ENCODE measurements around the gene PPP1R15A.
"Not testable (repeated sequence)": the region's sequence is repeated elsewhere in the genome, so short reads cannot be mapped to it uniquely, and the experiment has no call there.

The PPP1R15A gene

DNA sequence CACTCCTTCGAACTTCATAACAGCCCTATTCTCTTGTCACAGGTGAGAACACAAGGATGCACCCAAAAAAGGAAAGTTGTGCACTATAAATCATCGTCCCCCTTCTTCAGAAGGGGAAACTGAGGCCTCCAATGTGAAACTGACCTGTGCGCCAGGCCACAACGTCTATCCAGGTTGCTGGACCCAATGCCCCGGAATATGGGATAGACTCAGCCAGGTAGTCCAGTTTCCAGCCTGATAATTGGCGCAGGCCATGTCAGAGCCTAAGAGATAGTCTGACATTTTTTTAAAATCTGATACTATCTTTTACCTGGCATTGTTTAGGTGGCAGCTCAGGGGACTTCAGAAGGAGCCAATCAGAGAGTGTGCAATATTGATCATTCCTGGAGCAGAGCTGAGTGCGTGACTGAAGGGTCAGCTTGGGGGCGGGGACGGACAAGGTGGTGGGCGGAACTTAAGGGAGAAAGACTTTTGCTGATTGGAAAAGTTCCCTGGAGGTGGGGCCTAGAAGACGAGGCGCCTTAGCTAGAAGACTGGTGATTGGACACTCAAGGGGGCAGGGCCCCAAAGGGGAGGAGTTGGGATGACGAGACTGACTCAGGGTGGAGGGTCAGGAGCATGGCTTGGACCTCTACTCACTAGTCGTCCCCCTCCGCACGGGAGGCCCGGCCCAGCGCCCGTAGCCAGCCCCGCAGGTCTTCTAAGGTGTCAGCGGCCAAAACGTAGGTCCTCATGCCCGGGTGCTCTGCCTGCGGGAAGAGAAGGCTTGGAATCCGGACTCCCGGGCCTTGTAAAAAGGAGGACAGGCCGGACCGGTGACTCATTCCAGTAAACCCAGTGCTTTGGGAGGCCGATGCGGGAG lies 12.3 kb upstream of the PPP1R15A start:
- no peak for DNase-seq (ENCODE audit: low spot score)

DNA sequence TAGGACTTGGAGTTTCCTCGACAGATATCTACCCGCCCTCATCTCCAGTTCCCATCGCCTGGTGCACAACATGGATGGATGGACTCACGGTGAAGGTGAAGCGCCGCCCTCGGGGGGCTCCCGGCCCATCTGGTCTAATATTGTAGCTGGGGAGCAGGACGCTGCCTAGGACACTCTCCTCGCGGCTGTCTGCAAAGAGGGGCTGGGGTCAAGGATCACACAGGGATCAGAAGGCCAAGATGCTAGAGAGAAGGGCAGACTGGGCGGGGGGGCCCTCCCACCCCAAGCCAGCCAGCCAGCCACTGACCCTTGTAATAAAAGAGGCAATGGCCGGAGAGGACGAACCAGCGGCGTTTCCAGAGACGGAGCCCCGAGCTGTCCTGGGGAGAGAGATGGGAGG lies 10.9 kb upstream of the PPP1R15A start:
- no peak for DNase-seq (ENCODE audit: low spot score)

DNA sequence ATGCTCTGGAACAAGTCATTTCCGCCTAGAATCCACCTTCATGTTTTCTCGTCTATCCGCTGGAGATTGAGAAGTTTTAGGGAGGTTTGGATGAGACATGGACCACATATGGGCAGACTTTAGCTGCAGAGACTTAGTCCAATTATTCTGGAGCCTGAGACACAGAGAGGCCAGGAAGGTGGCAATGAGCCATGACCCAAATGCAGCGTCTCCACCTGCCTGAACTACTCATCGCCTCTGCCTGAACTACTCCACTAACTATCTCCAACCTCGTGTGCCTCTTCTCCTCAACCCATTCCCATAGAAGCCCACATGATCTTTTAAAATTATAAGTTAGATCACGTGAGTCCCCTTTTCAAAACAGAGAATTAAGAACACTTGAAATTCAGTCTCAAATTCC lies 9.4 kb upstream of the PPP1R15A start:
- DNase-seq (ENCODE audit: low spot score), result no peak

DNA sequence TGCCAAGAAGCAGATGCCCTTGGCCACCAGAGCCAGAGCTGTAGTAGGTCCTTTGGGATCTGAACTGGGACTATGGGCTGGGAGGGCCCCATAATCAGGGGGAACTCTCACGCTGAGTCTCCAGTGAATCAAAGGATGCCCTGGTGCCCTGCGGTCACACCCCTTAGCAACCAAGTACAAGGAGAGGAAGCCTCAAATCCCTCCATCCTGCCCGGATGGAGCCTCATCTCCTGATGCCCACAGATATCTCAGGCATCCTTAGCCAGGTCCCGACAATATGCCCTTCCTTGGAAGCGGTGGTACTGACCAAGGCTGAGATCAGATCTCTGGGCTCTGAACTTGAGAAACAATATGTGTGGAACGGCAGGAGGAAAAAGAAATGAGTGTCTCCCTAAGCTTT lies 5.5 kb upstream of the PPP1R15A start:
- no peak for DNase-seq (ENCODE audit: low spot score)

DNA sequence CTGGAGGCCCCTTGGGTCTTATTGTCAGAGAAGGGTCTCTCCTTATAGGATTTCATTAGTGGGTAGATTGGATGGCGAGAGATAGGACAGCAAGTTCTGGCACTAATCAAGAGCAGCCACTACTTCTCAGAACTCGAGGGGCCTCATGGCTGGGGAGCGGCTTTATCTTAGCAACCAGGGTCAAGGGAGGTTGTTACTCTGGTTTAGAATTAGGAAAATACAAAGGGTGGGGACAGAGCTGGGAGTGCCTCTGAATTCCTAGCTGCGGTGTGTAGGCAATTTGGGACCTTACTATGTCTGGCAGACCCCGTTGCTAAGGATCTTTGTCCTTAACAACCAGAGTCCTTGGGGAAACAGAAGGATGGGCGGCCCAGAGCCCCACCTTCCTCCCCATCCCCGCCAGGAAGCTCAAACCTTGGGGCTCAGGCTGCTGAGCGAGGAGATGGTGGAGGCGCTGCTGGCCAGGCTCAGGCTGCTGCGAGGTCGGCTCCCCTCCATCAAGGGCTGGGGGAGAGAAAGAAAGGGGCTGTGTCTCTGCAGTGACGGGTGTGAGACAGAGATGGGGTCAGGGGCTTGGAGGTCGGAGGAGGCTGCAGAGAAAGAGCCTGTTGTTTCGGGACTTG lies 5.0 kb upstream of the PPP1R15A start:
- DNase-seq (ENCODE audit: low spot score), result no peak

DNA sequence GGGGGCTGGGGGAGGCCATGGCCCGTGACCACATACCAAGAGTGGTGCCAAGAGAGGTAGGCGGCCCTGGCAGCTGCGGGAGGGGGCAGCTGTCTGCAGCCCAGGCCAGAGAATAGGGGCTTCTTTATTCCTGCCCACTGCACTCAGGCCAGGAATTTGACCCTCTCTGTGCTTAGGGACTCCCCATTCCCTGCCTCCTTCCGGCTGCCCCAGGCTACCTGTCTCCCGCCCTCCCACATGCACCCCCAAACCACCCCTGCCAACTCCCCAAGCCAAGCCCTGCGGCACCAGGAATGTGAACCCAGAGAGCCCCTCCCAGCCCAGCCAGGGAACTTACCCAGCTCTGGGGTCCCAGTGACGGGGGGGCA lies 4.5 kb upstream of the PPP1R15A start:
- DNase-seq (ENCODE audit: low spot score), result no peak

DNA sequence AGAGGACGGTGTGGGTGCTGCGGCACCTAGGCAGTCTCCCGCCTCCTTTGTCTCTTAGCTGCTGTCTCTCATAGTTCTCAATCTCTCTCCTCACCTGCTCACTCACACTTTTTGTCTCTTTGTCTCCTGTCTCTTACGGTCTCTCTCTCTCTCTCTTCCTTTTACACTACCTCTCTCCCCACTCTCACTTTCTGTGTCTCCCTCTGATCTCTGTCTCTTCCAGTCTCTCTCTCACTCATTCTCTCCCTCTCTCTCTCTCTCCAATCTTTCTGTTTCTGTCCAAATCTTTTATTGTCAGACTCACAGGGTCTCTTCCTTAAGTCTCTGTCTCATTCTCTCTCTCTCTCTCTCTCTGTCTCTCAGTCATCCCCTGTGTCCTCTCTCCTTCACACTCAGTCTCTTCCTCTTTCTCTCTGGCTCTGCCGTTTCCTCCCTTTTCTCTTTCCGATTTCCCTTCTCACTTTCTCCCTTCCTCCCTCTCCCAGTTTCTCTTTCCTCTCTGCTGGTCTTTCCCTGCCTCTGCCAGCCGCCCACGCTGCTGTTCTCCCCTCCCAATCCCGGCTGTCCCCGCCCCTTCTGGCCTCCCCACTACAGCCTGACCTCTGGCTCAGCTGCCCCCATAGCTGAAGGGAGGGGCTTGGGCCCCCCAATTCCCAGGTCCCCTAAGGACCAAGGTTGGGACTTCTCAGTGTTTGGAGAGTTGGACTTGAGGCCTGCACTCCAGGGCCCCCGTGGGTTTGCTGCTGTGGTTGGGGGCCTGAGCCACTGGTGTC lies 3.9 kb upstream of the PPP1R15A start, which contains the start of gene PLEKHA4:
Gene PLEKHA4, minus strand, starts transcription at position 504 of the 773 bp plus-strand sequence. CDS start 997 bp downstream, outside the sequence.
- DNase-seq (ENCODE audit: low spot score), result no peak

DNA sequence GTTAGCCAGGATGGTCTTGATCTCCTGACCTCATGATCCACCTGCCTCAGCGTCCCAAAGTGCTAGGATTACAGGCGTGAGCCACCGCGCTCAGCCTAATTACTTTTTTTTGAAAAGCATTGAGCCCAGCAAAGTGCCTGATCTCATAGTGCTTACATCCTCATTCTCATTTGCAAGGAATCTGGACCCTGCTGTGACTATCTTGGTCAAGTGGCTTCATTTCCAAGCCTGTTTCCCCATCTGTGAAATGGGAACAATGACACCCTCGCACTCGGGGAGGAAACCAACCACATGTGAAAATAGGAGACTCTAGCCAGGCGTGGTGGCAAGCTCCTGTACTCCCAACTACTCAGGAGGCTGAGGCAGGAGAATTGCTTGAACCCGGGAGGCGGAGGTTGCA lies 2.2 kb upstream of the PPP1R15A start:
- no peak for DNase-seq (ENCODE audit: low spot score)

DNA sequence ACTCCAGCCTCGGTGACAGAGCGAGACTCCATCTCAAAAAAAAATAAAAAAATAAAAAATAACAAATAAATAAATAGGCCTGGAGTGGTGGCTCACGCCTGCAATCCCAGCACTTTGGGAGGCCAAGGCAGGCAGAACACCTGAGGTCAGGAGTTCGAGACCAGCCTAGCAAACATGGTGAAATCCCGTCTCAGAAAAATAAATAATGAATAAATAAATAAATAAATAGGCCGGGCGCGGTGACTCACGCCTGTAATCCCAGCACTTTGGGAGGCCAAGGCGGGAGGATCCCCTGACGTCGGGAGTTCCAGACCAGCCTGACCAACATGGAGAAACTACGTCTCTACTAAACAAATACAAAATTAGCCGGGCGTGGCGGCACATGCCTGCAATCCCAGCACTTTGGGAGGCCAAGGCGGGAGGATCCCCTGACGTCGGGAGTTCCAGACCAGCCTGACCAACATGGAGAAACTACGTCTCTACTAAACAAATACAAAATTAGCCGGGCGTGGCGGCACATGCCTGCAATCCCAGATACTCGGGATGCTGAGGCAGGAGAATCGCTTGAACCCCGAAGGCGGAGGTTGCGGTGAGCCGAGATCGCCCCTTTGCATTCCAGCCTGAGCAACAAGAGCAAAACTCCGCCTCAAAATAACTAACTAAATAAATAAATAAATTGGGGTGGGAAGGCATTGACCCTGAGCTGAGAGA lies 595 bp upstream of the PPP1R15A start:
- DNase-seq (ENCODE audit: low spot score), result not testable (repeated sequence)

DNA sequence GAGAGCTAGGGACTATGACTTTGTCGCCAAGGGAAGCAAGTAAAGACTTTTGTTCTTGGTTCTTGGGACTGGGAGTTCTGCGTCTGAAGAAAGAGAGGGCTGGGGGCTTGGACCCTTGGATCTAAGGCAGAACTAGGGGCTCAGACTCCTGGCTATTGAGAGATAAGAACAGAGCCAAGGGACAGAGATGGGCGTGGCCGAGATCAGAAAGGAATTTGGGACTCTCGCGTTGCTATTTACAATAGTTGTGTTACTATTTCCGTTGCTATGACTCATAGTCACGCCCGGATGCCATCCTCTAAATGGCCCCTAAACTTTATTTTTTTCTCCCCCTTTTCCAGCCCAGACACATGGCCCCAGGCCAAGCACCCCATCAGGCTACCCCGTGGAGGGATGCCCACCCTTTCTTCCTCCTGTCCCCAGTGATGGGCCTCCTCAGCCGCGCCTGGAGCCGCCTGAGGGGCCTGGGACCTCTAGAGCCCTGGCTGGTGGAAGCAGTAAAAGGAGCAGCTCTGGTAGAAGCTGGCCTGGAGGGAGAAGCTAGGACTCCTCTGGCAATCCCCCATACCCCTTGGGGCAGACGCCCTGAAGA lies 759 bp downstream of the PPP1R15A start:
- no peak for DNase-seq (ENCODE audit: low spot score)

DNA sequence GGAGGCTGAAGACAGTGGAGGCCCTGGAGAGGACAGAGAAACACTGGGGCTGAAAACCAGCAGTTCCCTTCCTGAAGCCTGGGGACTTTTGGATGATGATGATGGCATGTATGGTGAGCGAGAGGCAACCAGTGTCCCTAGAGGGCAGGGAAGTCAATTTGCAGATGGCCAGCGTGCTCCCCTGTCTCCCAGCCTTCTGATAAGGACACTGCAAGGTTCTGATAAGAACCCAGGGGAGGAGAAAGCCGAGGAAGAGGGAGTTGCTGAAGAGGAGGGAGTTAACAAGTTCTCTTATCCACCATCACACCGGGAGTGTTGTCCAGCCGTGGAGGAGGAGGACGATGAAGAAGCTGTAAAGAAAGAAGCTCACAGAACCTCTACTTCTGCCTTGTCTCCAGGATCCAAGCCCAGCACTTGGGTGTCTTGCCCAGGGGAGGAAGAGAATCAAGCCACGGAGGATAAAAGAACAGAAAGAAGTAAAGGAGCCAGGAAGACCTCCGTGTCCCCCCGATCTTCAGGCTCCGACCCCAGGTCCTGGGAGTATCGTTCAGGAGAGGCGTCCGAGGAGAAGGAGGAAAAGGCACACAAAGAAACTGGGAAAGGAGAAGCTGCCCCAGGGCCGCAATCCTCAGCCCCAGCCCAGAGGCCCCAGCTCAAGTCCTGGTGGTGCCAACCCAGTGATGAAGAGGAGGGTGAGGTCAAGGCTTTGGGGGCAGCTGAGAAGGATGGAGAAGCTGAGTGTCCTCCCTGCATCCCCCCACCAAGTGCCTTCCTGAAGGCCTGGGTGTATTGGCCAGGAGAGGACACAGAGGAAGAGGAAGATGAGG lies 1.5 kb downstream of the PPP1R15A start:
- no peak for DNase-seq (ENCODE audit: low spot score)

DNA sequence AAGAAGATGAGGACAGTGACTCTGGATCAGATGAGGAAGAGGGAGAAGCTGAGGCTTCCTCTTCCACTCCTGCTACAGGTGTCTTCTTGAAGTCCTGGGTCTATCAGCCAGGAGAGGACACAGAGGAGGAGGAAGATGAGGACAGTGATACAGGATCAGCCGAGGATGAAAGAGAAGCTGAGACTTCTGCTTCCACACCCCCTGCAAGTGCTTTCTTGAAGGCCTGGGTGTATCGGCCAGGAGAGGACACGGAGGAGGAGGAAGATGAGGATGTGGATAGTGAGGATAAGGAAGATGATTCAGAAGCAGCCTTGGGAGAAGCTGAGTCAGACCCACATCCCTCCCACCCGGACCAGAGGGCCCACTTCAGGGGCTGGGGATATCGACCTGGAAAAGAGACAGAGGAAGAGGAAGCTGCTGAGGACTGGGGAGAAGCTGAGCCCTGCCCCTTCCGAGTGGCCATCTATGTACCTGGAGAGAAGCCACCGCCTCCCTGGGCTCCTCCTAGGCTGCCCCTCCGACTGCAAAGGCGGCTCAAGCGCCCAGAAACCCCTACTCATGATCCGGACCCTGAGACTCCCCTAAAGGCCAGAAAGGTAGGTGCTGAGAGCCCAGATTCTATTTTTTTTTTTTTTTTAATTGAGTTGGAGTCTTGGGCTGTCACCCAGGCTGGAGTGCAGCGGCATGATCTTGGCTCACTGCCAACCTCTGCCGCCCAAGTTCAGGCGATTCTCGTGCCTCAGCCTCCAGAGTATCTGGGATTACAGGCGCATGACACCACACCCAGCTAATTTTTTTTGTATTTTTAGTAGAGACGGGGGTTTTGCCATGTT lies 2.3 kb downstream of the PPP1R15A start:
- no peak for DNase-seq (ENCODE audit: low spot score)

DNA sequence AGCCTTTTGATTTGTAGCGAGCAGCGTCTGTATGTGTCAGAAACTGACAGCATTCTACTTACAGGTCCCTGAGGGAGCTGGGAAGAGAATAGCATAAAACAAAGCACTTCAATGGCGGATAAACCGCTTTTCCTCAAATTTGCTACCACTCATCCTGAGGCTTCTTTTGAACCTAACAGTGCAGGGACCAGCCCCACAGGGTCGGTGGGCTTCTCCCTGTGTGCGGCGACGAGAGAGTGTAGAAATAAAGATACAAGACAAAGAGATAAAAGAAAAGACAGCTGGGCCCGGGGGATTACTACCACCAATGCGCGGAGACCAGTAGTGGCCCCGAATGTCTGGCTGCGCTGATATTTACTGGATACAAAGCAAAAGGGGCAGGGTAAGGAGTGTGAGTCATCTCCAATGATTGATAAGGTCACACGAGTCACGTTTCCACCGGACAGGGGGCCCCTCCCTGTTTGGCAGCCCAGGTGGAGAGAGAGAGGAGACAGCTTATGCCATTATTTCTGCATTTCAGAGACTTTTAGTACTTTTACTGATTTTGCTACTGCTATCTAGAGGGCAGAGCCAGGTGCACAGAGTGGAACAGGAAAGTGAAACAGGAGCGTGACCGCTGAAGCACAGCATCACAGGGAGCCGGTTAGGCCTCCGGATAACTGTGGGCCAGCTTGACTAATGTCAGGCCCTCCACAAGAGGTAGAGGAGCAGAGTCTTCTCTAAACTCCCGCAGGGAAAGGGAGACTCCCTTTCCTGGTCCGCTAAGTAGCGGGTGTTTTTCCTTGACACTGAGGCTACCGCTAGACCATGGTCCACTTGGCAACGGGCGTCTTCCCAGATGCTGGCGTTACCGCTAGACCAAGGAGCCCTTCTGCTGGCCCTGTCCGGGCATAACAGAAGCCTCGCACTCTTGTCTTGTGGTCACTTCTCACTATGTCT lies 4.1 kb downstream of the PPP1R15A start:
- DNase-seq (ENCODE audit: low spot score), result not testable (repeated sequence)

DNA sequence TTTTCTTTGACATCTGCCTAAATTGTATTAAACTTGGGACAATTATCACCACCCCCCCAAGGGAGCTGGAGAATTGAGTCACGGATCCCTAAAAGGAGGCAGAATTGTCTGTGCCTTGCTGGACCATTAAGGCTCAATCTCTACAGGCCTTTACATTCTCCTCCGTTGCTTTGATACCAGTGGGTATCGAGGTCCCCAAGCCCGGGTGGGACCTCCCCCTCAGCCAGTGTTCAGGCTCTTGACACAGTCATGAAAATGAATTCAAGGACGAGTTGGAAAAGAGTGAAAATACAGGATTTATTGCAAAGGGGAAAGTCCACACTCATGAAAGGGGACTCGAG lies 5.6 kb downstream of the PPP1R15A start:
- no peak for DNase-seq (ENCODE audit: low spot score)

DNA sequence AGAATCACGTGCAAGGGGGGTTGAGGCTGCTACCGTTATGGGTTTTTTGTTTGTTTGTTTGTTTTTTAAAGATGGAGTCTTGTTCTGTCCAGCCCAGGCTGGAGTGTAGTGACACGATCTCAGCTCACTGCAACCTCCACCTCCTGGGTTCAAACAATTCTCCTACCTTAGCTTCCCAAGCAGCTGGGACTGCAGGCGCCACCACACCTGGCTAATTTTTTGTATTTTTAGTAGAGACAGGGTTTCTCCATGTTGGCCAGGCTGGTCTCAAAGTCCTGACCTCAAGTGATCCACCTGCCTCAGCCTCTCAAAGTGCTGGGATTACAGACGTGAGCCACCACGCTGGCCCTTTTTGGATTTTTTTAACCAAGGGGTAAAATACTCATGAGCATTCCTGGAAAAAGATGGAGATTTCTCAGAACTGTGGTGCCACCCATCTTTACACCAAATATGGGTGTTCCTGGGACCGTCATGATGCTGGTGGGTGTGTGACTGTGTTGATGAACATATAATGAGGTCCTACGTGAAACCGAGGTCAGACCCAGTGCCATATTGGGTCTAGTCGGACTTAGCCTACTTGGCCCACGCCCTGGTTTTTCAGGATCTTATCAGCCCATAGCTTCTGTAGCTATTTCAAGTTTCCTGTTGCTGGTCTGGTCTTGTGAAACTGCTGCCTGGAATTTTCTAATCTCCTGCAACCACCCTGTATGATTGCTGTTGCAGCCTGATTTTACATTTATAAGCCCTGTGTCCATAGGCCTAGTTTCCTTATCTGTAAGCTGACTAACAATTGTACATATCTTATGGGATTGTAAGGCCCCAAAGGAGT lies 6.2 kb downstream of the PPP1R15A start:
- DNase-seq (ENCODE audit: low spot score), result no peak

DNA sequence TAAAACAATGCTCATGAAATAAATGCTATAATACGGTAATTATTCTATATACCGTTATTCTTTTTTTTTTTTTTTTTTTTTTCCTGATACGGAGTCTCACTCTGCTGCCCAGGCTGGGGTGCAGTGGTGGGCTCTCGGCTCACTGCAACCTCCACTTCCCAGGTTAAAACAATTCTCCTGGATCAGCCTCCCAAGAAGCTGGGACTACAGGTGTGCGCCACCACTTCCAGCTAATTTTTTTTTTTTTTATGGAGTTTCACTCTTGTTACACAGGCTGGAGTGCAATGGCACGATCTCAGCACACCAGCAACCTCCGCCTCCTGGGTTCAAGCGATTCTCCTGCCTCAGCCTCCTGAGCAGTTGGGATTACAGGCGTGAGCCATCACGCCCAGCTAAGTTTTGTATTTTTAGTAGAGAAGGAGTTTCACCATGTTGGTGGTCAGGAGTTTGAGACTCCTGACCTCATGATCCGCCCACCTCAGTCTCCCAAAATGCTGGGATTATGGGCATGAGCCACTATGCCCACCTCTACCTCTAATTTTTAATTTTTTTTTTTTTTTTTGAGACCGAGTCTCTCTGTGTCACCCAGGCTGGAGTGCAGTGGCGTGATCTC lies 6.9 kb downstream of the PPP1R15A start:
- no peak for DNase-seq (ENCODE audit: low spot score)

DNA sequence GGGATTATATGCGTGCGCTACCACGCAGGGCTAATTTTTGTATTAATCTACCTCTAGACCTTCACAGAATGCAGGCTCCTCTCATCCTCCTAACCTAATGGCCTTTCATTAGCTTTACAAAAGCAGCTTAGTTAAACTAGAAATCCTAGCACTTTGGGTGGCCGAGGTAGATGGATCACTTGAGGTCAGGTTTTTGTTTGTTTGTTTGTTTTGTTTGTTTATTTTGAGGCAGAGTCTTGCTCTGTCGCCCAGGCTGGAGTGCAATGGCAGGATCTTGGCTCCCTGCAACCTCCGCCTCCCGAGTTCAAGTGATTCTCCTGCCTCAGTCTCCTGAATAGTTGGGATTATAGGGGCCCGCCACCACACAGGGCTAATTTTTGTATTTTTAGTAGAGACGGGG lies 7.5 kb downstream of the PPP1R15A start:
- DNase-seq (ENCODE audit: low spot score), result not testable (repeated sequence)

Measured in putamen (tissue), 1 donor.